Uterus (tissue), 4 donors: Measurements from ENCODE around the gene SPDYE17. TPM values are rescaled to one million over a fixed set of nuclear protein-coding genes. Genes with fewer than 3 reads are reported as not detected.
"Not testable (repeated sequence)": the region's sequence is repeated elsewhere in the genome, so short reads cannot be mapped to it uniquely, and the experiment has no call there.

Experiments used
- DNase-seq, 2 donors: peaks; one replicate each; pipeline ENCODE4 v3.0.0-alpha.2; 2019 to 2020
- H3K27ac ChIP-seq, 2 donors: fragments of 200-600 bp; sonication (generic); 1 replicate in 1 of 2; 2 replicates in 1 of 2; pipeline ENCODE4 v1.5.1; 2016 to 2018
- H3K27me3 ChIP-seq, 2 donors: fragments of 200-600 bp; sonication (generic); one replicate each; pipeline ENCODE4 v1.5.1; 2018 to 2019; ENCODE audit warnings: control low read depth in 1 of 2
- H3K36me3 ChIP-seq, 2 donors: fragments of 200-600 bp; sonication (generic); one replicate each; pipeline ENCODE4 v1.5.1; 2019; ENCODE audit warnings: control low read depth in 1 of 2
- H3K4me1 ChIP-seq, 2 donors: fragments of 200-600 bp; sonication (generic); one replicate each; pipeline ENCODE4 v1.5.1; 2018 to 2019; ENCODE audit warnings: control low read depth in 1 of 2
- H3K4me3 ChIP-seq, 2 donors: fragments of 200-600 bp; sonication (generic); 1 replicate in 1 of 2; 2 replicates in 1 of 2; pipeline ENCODE4 v1.5.1; 2018 to 2019; ENCODE audit warnings: mild to moderate bottlenecking in 1 of 2
- H3K9me3 ChIP-seq, 2 donors: fragments of 200-600 bp; sonication (generic); one replicate each; pipeline ENCODE4 v1.5.1; 2019; ENCODE audit warnings: control low read depth in 1 of 2
- CTCF ChIP-seq, 4 experiments: fragments of 200-600 bp in 2 of 4; fragments of 450-650 bp in 2 of 4; sonication (generic) in 2 of 4; IDR thresholded peaks; one replicate each; pipeline ENCODE4 v1.5.1; 2016 to 2019; ENCODE audit warnings: antibody characterized with exemption in 4 of 4, mild to moderate bottlenecking in 2 of 4, moderate library complexity in 1 of 4
- POLR2A ChIP-seq, 2 donors: fragments of 450-650 bp; IDR thresholded peaks; one replicate each; pipeline ENCODE4 v1.6.1; 2016; ENCODE audit warnings: antibody characterized with exemption in 2 of 2, mild to moderate bottlenecking in 1 of 2, moderate library complexity in 1 of 2
- intact Hi-C: fragments of 100-400 bp; cut with DNase I; formaldehyde crosslinking; loops from one replicate; pipeline ENCODE4 v1.15.1; 2023; ENCODE audit warnings: low total_unique reads
- total RNA-seq, 4 donors: library from RNA; depleted of rRNA in 3 of 4; stranded (reverse); fragments of >200 nt in 3 of 4; gene quantifications; one replicate each; pipeline versions ENCODE4 v1.1.0 to v1.2.4, GENCODE V29; 2014 to 2023
- donor health status: DM: yes; HTN: yes; CAD: no.

The SPDYE17 gene
- total RNA-seq, 4 donors from 2014 or later = not detected

- no peaks in the 10 kb centered on the region for H3K4me1 ChIP-seq
- H3K27me3 ChIP-seq = no peaks in the 10 kb centered on the region
- H3K36me3 ChIP-seq = no peaks in the 10 kb centered on the region
- no peak overlapping the region for H3K27ac ChIP-seq
- H3K9me3 ChIP-seq = no peaks in the 10 kb centered on the region
- intact Hi-C loops = no loop called here
- DNase-seq = peak in 1 of 2 donors; percentile 20
- no peak overlapping the region for H3K4me3 ChIP-seq
- TF ChIP-seq POLR2A (IDR thresholded peaks at IDR 0.05) (no peak), CTCF (IDR thresholded peaks at IDR 0.05) (no peak)
Measured at GRCh38 chr7:76997381-76998284, 34.5 kb downstream of the SPDYE17 start.

GRCh38 chr7:76996932-76997331, 35.2 kb downstream of the SPDYE17 start:
- intact Hi-C loops, DNase-seq, H3K36me3 ChIP-seq: not testable (repeated sequence)

GRCh38 chr7:76994286-76994685, 37.9 kb downstream of the SPDYE17 start:
- DNase-seq, H3K27me3 ChIP-seq, H3K4me1 ChIP-seq, H3K4me3 ChIP-seq, H3K27ac ChIP-seq, H3K9me3 ChIP-seq, intact Hi-C loops, H3K36me3 ChIP-seq: not testable (repeated sequence)

More at GRCh38 chr7:76996932-76997331, 35.2 kb downstream of the SPDYE17 start:
- H3K9me3 ChIP-seq, H3K27me3 ChIP-seq, H3K27ac ChIP-seq, H3K4me1 ChIP-seq, H3K4me3 ChIP-seq: not testable (repeated sequence)

GRCh38 chr7:76993831-76994230, 38.3 kb downstream of the SPDYE17 start:
- DNase-seq, H3K4me3 ChIP-seq, H3K27ac ChIP-seq, H3K4me1 ChIP-seq, H3K27me3 ChIP-seq, H3K9me3 ChIP-seq, intact Hi-C loops, H3K36me3 ChIP-seq: not testable (repeated sequence)

GRCh38 chr7:76992871-76993270, 39.3 kb downstream of the SPDYE17 start:
- intact Hi-C loops, H3K4me1 ChIP-seq, H3K27me3 ChIP-seq, H3K9me3 ChIP-seq, H3K27ac ChIP-seq, H3K4me3 ChIP-seq, DNase-seq, H3K36me3 ChIP-seq: not testable (repeated sequence)

GRCh38 chr7:76992204-76992603, 40.0 kb downstream of the SPDYE17 start:
- H3K4me3 ChIP-seq, H3K4me1 ChIP-seq, intact Hi-C loops, H3K27me3 ChIP-seq, H3K36me3 ChIP-seq, H3K9me3 ChIP-seq, H3K27ac ChIP-seq, DNase-seq: not testable (repeated sequence)

GRCh38 chr7:76990202-76990601, 42.0 kb downstream of the SPDYE17 start:
- H3K27me3 ChIP-seq, H3K4me3 ChIP-seq, H3K36me3 ChIP-seq, DNase-seq, H3K4me1 ChIP-seq, H3K27ac ChIP-seq, H3K9me3 ChIP-seq, intact Hi-C loops: not testable (repeated sequence)

- H3K27me3 ChIP-seq, H3K4me3 ChIP-seq, H3K9me3 ChIP-seq, DNase-seq, H3K36me3 ChIP-seq, H3K4me1 ChIP-seq, intact Hi-C loops, H3K27ac ChIP-seq: not testable (repeated sequence)
Measured at GRCh38 chr7:76985924-76986717, 46.0 kb downstream of the SPDYE17 start.

GRCh38 chr7:76984784-76985136, 47.4 kb downstream of the SPDYE17 start:
- H3K36me3 ChIP-seq, H3K27me3 ChIP-seq, H3K9me3 ChIP-seq, H3K4me1 ChIP-seq, H3K27ac ChIP-seq, H3K4me3 ChIP-seq, intact Hi-C loops, DNase-seq: not testable (repeated sequence)

GRCh38 chr7:76983937-76984783, 48.0 kb downstream of the SPDYE17 start:
- H3K36me3 ChIP-seq, H3K4me1 ChIP-seq, DNase-seq, H3K9me3 ChIP-seq, intact Hi-C loops, H3K27ac ChIP-seq, H3K27me3 ChIP-seq, H3K4me3 ChIP-seq: not testable (repeated sequence)

- H3K27me3 ChIP-seq, H3K4me1 ChIP-seq, H3K4me3 ChIP-seq, H3K9me3 ChIP-seq, intact Hi-C loops, DNase-seq, H3K36me3 ChIP-seq, H3K27ac ChIP-seq: not testable (repeated sequence)
Measured at GRCh38 chr7:76983333-76983732, 48.8 kb downstream of the SPDYE17 start.
